ENCODE measurements around the gene OGDH.
A peak's percentile ranks its signal among the peaks of the same experiment; 100 is the strongest.

OGDH gene

DNA sequence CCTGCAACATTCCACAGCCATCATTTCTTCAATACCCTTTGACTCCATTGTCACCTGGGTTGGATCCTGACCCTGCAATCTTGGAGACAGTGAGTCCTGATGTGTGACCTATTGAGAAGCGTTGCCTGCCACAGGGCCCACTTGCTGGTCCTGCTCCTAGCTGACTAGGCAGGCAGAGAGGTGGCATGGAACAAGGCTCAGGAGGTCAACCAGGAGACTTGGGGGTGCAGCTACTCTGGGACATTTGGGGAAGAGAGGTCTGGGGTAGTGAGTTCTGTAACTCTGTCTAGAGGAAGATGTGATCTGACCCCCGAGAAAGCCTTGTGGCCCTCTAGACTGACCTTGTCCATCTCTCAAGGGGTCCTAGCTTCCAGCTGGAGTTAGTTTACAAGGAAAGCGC lies 144.0 kb downstream of the OGDH start:
- no peak overlapping the region for H3K27ac ChIP-seq
- H3K4me3 ChIP-seq, result peak overlapping the region; percentile 96
- peak; percentile 71 for DNase-seq (ENCODE audit: low spot score)
- TF ChIP-seq, protein P1, sequence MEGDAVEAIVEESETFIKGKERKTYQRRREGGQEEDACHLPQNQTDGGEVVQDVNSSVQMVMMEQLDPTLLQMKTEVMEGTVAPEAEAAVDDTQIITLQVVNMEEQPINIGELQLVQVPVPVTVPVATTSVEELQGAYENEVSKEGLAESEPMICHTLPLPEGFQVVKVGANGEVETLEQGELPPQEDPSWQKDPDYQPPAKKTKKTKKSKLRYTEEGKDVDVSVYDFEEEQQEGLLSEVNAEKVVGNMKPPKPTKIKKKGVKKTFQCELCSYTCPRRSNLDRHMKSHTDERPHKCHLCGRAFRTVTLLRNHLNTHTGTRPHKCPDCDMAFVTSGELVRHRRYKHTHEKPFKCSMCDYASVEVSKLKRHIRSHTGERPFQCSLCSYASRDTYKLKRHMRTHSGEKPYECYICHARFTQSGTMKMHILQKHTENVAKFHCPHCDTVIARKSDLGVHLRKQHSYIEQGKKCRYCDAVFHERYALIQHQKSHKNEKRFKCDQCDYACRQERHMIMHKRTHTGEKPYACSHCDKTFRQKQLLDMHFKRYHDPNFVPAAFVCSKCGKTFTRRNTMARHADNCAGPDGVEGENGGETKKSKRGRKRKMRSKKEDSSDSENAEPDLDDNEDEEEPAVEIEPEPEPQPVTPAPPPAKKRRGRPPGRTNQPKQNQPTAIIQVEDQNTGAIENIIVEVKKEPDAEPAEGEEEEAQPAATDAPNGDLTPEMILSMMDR (IDR thresholded peaks at IDR 0.05), result no peak

GRCh38 chr7:44750921-44751571 lies 144.6 kb downstream of the OGDH start:
- TF ChIP-seq, protein P1 (IDR thresholded peaks at IDR 0.05), result no peak
- Histone ChIP-seq H3K4me3 (no peak overlapping the region), H3K27ac (no peak overlapping the region)
- no peak for DNase-seq (ENCODE audit: low spot score)

DNA sequence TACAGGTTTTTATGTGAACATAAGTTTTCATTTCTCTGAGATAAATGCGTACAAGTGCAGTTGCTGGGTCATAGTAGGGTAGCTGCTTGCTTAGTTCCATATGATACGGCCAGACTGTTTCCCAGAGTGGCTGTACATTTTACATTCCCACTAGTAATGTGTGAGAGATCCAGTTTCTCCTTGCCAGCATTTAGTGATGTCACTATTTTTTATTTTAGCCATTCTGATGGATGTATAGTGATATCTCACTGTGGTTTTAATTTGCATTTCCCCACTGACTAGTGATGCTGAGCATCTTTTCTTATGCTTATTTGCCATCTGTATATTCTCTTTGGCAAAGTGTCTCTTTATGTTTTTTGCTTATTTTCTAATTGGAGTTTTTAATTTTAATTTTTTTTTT lies 146.4 kb downstream of the OGDH start:
- H3K4me3 ChIP-seq, result no peak overlapping the region
- TF ChIP-seq, protein P1 (IDR thresholded peaks at IDR 0.05), result no peak
- H3K27ac ChIP-seq, result no peak overlapping the region
- DNase-seq (ENCODE audit: low spot score), result no peak

DNA sequence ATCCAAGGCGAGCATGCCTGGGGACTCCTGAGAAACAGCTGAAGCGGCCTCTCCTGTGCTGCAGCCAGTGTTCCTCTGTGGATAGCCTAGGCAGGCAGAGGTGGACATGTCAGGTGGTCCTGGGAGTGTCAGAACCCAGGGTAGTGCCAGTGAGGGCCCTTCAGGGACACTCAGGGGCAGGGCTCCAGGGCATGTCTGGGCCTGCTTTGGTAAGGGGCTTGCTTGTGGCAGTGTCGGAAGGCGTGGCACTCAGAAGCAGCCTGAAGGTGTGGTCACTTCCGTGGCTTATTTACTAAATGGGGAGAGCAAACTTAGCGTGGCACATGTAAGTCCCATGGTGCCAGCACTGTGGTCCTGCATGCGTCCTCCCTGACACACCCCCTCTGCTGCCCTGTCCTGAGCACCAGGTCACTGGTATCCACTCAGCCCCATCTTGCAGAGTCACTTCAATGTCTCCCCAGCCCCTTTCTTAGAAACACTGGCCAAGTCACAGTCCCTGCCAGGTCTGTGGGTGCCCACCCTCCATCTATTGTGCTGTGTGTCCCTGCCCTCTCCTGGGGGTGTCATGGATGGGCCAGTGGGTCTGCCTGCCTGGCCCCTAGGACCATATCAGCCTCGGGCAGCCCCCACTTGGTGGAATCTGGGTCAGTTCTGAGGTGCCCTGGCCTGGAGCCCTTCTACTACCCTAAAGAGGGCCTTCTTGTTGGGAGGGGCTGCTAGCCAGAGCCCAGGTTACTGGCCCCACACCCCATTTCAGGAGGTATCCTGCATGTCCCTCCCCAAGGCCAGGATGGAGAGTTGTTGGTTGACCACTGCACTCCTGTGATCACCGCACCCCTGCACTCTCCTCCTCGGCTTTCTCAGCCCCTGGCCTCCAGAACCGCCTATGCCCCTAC lies 148.6 kb downstream of the OGDH start:
- Histone ChIP-seq H3K4me3 (no peak overlapping the region), H3K27ac (peak overlapping the region; percentile 41 to 48)
- no peak for DNase-seq (ENCODE audit: low spot score)
- TF ChIP-seq, protein P1 (IDR thresholded peaks at IDR 0.05), result no peak

- peak; percentile 71 for DNase-seq (ENCODE audit: low spot score)
- TF ChIP-seq, protein P1 (IDR thresholded peaks at IDR 0.05), result no peak
- peak overlapping the region; percentile 41 to 48 for H3K27ac ChIP-seq
- no peak overlapping the region for H3K4me3 ChIP-seq
Observed at GRCh38 chr7:44755698-44756627, 149.5 kb downstream of the OGDH start.

DNA sequence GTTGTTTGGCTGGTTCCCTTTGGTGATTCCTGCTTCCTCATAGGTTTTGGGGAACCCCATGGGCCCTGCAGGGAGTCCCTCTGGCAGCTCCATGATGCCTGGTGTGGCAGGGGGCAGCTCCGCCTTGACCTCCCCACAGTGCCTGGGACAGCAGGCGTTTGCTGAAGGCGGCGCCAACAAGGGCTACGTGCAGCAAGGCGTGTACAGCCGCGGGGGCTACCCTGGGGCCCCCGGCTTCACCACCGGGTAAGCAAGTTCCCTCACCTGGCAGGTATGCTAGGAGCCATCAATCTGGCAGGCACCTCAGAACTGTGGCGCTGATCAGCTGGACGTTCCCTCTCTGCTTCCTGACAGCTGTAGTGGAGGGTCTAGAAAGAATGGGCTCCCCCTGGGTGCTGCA lies 150.5 kb downstream of the OGDH start:
- TF ChIP-seq, protein P1 (IDR thresholded peaks at IDR 0.05), result no peak

More for the DNA sequence above, 150.5 kb downstream of the OGDH start:
- no peak for DNase-seq (ENCODE audit: low spot score)
- H3K4me3 ChIP-seq, result no peak overlapping the region
- no peak overlapping the region for H3K27ac ChIP-seq

All from coronary artery (tissue), 2 donors.